ENCODE results near the gene SYTL3. TPM values are rescaled to one million over a fixed set of nuclear protein-coding genes. Genes with fewer than 3 reads are reported as not detected.

SYTL3 gene
- total RNA-seq, 1 experiment from 2014 or later, result 0.09 TPM

DNA sequence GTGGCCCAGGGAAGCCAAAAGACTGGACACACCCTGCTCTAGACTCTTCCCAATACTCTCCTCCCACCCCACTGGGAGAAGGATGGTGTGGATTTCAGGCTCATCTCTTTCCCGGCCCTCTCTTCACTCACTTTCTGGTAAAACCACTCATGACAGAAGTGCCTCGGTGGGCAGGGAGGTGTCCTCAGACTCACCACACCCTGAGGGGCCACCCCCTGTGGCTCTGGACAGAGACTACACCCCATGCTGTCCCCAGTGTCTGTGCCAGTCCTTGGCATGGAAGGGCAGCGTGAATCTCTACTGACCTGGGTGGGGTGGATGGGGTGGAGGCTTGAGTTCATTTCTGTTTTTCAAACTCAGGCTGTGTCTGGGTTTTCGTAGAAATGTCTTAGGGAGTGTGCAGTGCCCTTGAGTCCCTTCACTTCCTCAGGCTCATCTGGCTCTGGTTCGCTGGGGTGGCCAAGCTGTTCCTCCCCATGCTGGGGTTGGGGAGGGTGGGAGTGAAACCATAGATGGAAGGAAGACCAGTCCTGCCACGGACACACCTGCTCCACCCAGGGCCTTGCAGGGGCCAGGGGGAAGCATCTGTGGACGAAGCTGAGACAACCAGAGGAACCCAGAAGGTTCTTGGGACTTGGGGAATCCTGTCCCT is 110.2 kb downstream of the SYTL3 start:
- Histone ChIP-seq H2BK20ac (ENCODE audit: low read depth, low read length, poor library complexity, severe bottlenecking) (no peak overlapping the region), H3K9me3 (ENCODE audit: control insufficient read depth, low read depth, low read length) (no peaks in the 10 kb centered on the region), H4K20me1 (ENCODE audit: control insufficient read depth, insufficient read depth, insufficient read length) (no peaks in the 10 kb centered on the region), H3K56ac (ENCODE audit: insufficient read length, low read depth, low read length) (no peak overlapping the region), H4K91ac (ENCODE audit: insufficient read length, low read depth, low read length) (no peak overlapping the region), H2AFZ (ENCODE audit: low read length) (no peak overlapping the region), H2BK12ac (ENCODE audit: insufficient read length, low read depth, low read length) (no peak overlapping the region), H3K4me2 (ENCODE audit: insufficient read depth, insufficient read length, low read length) (no peak overlapping the region), H4K5ac (ENCODE audit: insufficient read length, low read depth, low read length) (no peak overlapping the region), H3K27me3 (ENCODE audit: insufficient read depth, low read length) (no peaks in the 10 kb centered on the region; the same call in 1 of the 2 replicates), H3K9ac (ENCODE audit: extremely low read depth, insufficient read length, low read length) (no peak overlapping the region), H3K79me1 (ENCODE audit: insufficient read depth, low read depth, low read length, poor library complexity, severe bottlenecking) (no peaks in the 10 kb centered on the region), H4K8ac (replicated peaks; ENCODE audit: insufficient read length, low read depth, low read length) (no peak overlapping the region), H2AK5ac (ENCODE audit: insufficient read length, low read length) (no peak overlapping the region), H2BK5ac (ENCODE audit: insufficient read length, low read length) (no peak overlapping the region), H3K79me2 (ENCODE audit: insufficient read depth, low read length) (no peaks in the 10 kb centered on the region), H3T11ph (ENCODE audit: low read length) (no peak overlapping the region), H3K4me1 (ENCODE audit: insufficient read depth, low read length) (peaks cover 3% of the 10 kb centered on the region; the same call in 1 of the 2 replicates), H3K4ac (ENCODE audit: low read depth, low read length) (no peak overlapping the region), H3K14ac (ENCODE audit: insufficient read depth, low read length) (no peak overlapping the region), H3K23me2 (ENCODE audit: insufficient read length, low read depth, low read length, poor library complexity, severe bottlenecking) (no peaks in the 10 kb centered on the region), H2BK120ac (ENCODE audit: low read depth, low read length, poor library complexity, severe bottlenecking) (no peak overlapping the region), H3K27ac (ENCODE audit: insufficient read length, low read depth, low read length) (no peak overlapping the region), H2BK15ac (ENCODE audit: low read depth, low read length) (no peak overlapping the region), H3K18ac (ENCODE audit: insufficient read length, low read depth, low read length) (no peak overlapping the region), H3K23ac (ENCODE audit: insufficient read length, low read depth, low read length) (no peak overlapping the region)
- WGBS (ENCODE audit: extremely low coverage, insufficient read length, low lambda C conversion rate), result no CpG with 5 or more reads among the region's 7 CpGs
- no peak for DNase-seq
- Mint-ChIP-seq H3K27ac (no peak overlapping the region), H3K27me3 (ENCODE audit: low read depth) (peaks cover 3% of the 10 kb centered on the region), H3K4me1 (peaks cover 31 to 36% of the 10 kb centered on the region in 2 experiments), H3K9me3 (no peaks in the 10 kb centered on the region), H3K4me3 (no peak overlapping the region), H3K36me3 (ENCODE audit: insufficient read depth in 1 of 3, low read depth in 3 of 3) (peaks cover 4 to 12% (median 6%) of the 10 kb centered on the region in 3 experiments; a peak in 6 of 7 replicates)
- TF ChIP-seq, protein P1, sequence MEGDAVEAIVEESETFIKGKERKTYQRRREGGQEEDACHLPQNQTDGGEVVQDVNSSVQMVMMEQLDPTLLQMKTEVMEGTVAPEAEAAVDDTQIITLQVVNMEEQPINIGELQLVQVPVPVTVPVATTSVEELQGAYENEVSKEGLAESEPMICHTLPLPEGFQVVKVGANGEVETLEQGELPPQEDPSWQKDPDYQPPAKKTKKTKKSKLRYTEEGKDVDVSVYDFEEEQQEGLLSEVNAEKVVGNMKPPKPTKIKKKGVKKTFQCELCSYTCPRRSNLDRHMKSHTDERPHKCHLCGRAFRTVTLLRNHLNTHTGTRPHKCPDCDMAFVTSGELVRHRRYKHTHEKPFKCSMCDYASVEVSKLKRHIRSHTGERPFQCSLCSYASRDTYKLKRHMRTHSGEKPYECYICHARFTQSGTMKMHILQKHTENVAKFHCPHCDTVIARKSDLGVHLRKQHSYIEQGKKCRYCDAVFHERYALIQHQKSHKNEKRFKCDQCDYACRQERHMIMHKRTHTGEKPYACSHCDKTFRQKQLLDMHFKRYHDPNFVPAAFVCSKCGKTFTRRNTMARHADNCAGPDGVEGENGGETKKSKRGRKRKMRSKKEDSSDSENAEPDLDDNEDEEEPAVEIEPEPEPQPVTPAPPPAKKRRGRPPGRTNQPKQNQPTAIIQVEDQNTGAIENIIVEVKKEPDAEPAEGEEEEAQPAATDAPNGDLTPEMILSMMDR (conservative IDR thresholded peaks at IDR 0.05), result no peak

All from H9 (cell line).